HFFc6 (cell line): ENCODE measurements around the gene RNF13. TPM values are rescaled to one million over a fixed set of nuclear protein-coding genes. Genes with fewer than 3 reads are reported as not detected.

Experiments
- DNase-seq: peaks from one replicate; pipeline ENCODE4 v3.0.0-alpha.2; 2018
- H3K27ac Mint-ChIP-seq: 2 replicates; pipeline ENCODE4 v1.8.0; 2020; ENCODE audit warnings: mild to moderate bottlenecking, mixed read lengths
- H3K27me3 Mint-ChIP-seq: 2 replicates; pipeline ENCODE4 v1.8.0; 2021; ENCODE audit warnings: mild to moderate bottlenecking, moderate library complexity, mixed read lengths; ENCODE audit not compliant: insufficient read depth
- H3K36me3 Mint-ChIP-seq: 2 replicates; pipeline ENCODE4 v1.8.0; 2021; ENCODE audit warnings: low read depth, mixed read lengths
- H3K4me1 Mint-ChIP-seq: 2 replicates; pipeline ENCODE4 v1.8.0; 2020; ENCODE audit warnings: low read depth, mixed read lengths
- H3K4me3 Mint-ChIP-seq: 2 replicates; pipeline ENCODE4 v1.8.0; 2020; ENCODE audit warnings: mild to moderate bottlenecking, moderate library complexity, mixed read lengths
- H3K9me3 Mint-ChIP-seq: 2 replicates; pipeline ENCODE4 v1.8.0; 2020; ENCODE audit warnings: mild to moderate bottlenecking, mixed read lengths
- total RNA-seq, 6 experiments: library from RNA; stranded (reverse); fragmentation: NEBNext Ultra II Directional; extraction: Animal tissue kit (Norgen Biotek cat#: 25700); gene quantifications; 2 replicates in 1 of 6; 3 replicates in 5 of 6; pipeline ENCODE4 v1.2.3, GENCODE V29; 2021
- TF ChIP-seq, protein P1 (sequence below): fragments of 200-600 bp; sonication (generic); IDR thresholded peaks from 2 replicates; pipeline ENCODE4 v1.5.0; 2021; ENCODE audit warnings: antibody characterized with exemption, mild to moderate bottlenecking

The RNF13 gene
- total RNA-seq, 6 experiments from 2014 or later, result 20.5 to 33.7 (median 25.7) TPM

- peaks cover 6% of the 10 kb centered on the region for H3K36me3 Mint-ChIP-seq
- H3K4me3 Mint-ChIP-seq, result peak overlapping the region; percentile 21
- DNase-seq, result peak; percentile 74
- TF ChIP-seq, protein P1, sequence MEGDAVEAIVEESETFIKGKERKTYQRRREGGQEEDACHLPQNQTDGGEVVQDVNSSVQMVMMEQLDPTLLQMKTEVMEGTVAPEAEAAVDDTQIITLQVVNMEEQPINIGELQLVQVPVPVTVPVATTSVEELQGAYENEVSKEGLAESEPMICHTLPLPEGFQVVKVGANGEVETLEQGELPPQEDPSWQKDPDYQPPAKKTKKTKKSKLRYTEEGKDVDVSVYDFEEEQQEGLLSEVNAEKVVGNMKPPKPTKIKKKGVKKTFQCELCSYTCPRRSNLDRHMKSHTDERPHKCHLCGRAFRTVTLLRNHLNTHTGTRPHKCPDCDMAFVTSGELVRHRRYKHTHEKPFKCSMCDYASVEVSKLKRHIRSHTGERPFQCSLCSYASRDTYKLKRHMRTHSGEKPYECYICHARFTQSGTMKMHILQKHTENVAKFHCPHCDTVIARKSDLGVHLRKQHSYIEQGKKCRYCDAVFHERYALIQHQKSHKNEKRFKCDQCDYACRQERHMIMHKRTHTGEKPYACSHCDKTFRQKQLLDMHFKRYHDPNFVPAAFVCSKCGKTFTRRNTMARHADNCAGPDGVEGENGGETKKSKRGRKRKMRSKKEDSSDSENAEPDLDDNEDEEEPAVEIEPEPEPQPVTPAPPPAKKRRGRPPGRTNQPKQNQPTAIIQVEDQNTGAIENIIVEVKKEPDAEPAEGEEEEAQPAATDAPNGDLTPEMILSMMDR, result no peak
- H3K4me1 Mint-ChIP-seq, result peaks cover 49% of the 10 kb centered on the region
- no peaks in the 10 kb centered on the region for H3K9me3 Mint-ChIP-seq
- H3K27ac Mint-ChIP-seq, result peak overlapping the region; percentile 76
- H3K27me3 Mint-ChIP-seq, result no peaks in the 10 kb centered on the region
Observed at GRCh38 chr3:149898771-149899170, 85.8 kb downstream of the RNF13 start.

GRCh38 chr3:149900322-149900721 is 87.3 kb downstream of the RNF13 start:
- no peaks in the 10 kb centered on the region for H3K27me3 Mint-ChIP-seq
- no peaks in the 10 kb centered on the region for H3K9me3 Mint-ChIP-seq
- H3K36me3 Mint-ChIP-seq, result peaks cover 6% of the 10 kb centered on the region
- DNase-seq, result no peak
- H3K4me1 Mint-ChIP-seq, result peaks cover 33% of the 10 kb centered on the region
- TF ChIP-seq, protein P1, result no peak
- no peak overlapping the region for H3K27ac Mint-ChIP-seq
- H3K4me3 Mint-ChIP-seq, result no peak overlapping the region

DNA sequence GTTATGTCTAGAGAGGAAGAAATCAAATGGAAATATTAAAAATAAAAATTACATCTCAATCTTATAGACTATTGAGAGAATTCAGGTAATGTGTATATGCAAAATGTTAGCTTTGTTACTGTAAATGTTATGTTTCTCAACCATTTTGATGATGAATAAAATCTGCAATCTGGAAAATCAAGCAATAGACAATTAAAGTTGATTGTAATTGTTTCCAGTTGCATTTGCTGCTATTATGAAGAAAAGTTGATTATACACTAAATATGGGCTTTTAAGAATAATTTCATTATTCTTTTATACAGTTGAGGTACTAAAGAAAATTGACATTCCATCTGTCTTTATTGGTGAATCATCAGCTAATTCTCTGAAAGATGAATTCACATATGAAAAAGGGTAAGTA is 88.8 kb downstream of the RNF13 start:
- no peak overlapping the region for H3K4me3 Mint-ChIP-seq
- H3K9me3 Mint-ChIP-seq, result no peaks in the 10 kb centered on the region
- DNase-seq, result no peak
- TF ChIP-seq, protein P1, result no peak
- peaks cover 6% of the 10 kb centered on the region for H3K36me3 Mint-ChIP-seq
- H3K27me3 Mint-ChIP-seq, result no peaks in the 10 kb centered on the region
- no peak overlapping the region for H3K27ac Mint-ChIP-seq
- peaks cover 25% of the 10 kb centered on the region for H3K4me1 Mint-ChIP-seq

DNA sequence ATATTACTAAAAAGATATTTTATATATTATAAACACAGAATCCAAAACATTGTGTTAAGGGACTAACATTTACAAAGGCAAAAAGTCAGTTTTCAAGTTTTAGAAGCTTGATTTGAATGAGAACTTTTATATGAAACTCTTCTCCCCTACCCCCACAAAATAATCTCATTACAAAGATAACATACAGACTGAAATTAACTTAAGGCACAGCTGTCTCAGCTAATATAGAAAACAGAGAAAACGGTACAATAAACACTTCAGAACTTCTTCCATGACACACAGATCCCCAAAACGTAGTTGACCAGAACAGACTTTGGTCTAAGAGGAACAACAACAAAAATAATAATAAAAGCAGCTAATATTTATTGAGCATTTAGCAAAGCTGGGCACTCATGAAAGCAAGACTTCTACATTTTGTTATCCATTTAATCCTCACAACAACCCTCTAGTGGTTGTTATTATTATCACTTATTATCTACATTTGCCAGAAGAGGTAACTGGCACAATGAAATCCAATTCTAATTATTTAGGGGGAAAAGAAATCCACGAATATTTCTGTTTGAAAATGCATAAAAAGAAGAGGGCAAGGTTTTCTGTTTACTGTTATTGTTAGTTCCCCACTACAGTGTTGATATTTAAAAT is 89.6 kb downstream of the RNF13 start:
- Mint-ChIP-seq H3K4me3 (no peak overlapping the region), H3K27ac (no peak overlapping the region), H3K9me3 (no peaks in the 10 kb centered on the region), H3K4me1 (peaks cover 23% of the 10 kb centered on the region), H3K36me3 (peaks cover 6% of the 10 kb centered on the region), H3K27me3 (no peaks in the 10 kb centered on the region)
- no peak for DNase-seq
- TF ChIP-seq, protein P1, result peak; percentile 73

DNA sequence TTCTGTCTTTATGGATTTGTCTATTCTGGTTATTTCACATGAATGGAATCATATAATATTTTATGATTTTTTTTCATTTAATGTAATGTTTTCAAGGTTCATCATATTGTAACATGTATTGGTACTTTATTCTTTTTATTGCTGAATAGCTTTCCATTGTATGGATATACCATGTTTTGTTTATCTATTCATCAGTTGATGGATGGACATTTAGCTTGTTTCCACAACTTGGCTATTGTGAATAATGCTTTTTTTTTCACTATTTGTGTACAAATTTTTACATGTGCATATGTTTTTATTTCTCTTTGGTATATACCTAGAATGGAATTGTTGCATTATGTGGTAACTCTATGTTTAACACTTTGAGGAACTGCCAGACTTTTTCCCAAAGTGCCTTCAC is 93.0 kb downstream of the RNF13 start:
- TF ChIP-seq, protein P1, result no peak

More for the DNA sequence above, 93.0 kb downstream of the RNF13 start:
- Mint-ChIP-seq H3K4me3 (no peak overlapping the region), H3K27ac (no peak overlapping the region), H3K36me3 (no peaks in the 10 kb centered on the region), H3K9me3 (no peaks in the 10 kb centered on the region), H3K4me1 (no peaks in the 10 kb centered on the region), H3K27me3 (no peaks in the 10 kb centered on the region)
- no peak for DNase-seq
